NB4 (cell line): ENCODE data around the gene G6PC1.
"Not testable (repeated sequence)": the region's sequence is repeated elsewhere in the genome, so short reads cannot be mapped to it uniquely, and the experiment has no call there.

Experiments
- CTCF ChIP-seq: IDR thresholded peaks from one replicate; pipeline ENCODE4 v1.5.1; 2012; ENCODE audit warnings: low read depth, low read length
- MYC ChIP-seq: IDR thresholded peaks from 2 replicates; pipeline ENCODE4 v1.6.1; 2011; ENCODE audit warnings: low read depth, low read length
- POLR2A ChIP-seq: IDR thresholded peaks from 2 replicates; pipeline ENCODE4 v1.6.1; 2011; ENCODE audit warnings: mild to moderate bottlenecking; ENCODE audit not compliant: insufficient read length; ENCODE audit errors: extremely low read depth
- TF ChIP-seq, protein P1 (sequence below): IDR thresholded peaks from 2 replicates; pipeline ENCODE4 v1.6.1; 2011; ENCODE audit warnings: low read depth, low read length

DNA sequence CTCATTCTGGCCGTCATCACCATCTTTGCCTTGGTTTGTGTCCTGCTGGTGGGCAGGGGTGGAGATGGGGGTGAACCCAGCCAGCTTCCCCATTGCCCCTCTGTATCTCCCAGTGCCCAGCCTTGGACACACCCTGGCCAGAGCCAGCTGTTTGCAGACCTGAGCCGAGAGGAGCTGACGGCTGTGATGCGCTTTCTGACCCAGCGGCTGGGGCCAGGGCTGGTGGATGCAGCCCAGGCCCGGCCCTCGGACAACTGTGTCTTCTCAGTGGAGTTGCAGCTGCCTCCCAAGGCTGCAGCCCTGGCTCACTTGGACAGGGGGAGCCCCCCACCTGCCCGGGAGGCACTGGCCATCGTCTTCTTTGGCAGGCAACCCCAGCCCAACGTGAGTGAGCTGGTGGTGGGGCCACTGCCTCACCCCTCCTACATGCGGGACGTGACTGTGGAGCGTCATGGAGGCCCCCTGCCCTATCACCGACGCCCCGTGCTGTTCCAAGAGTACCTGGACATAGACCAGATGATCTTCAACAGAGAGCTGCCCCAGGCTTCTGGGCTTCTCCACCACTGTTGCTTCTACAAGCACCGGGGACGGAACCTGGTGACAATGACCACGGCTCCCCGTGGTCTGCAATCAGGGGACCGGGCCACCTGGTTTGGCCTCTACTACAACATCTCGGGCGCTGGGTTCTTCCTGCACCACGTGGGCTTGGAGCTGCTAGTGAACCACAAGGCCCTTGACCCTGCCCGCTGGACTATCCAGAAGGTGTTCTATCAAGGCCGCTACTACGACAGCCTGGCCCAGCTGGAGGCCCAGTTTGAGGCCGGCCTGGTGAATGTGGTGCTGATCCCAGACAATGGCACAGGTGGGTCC is 49.0 kb upstream of the G6PC1 start:
- not testable (repeated sequence) for TF ChIP-seq CTCF, POLR2A, MYC
- TF ChIP-seq, protein P1, sequence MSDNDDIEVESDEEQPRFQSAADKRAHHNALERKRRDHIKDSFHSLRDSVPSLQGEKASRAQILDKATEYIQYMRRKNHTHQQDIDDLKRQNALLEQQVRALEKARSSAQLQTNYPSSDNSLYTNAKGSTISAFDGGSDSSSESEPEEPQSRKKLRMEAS = not testable (repeated sequence)
